SH-SY5Y (cell line): ENCODE results near the gene BAD.

Experiments used
- GATA2 ChIP-seq: IDR thresholded peaks from 2 replicates; pipeline ENCODE4 v1.6.1; 2011; ENCODE audit warnings: mild to moderate bottlenecking, low read depth, low read length
- GATA3 ChIP-seq: IDR thresholded peaks from 2 replicates; pipeline ENCODE4 v1.6.1; 2011; ENCODE audit warnings: low read depth, mild to moderate bottlenecking, low read length, moderate library complexity

BAD gene

GRCh38 chr11:64243236-64243854 is 41.1 kb downstream of the BAD start:
- TF ChIP-seq GATA2 (no peak), GATA3 (no peak)

DNA sequence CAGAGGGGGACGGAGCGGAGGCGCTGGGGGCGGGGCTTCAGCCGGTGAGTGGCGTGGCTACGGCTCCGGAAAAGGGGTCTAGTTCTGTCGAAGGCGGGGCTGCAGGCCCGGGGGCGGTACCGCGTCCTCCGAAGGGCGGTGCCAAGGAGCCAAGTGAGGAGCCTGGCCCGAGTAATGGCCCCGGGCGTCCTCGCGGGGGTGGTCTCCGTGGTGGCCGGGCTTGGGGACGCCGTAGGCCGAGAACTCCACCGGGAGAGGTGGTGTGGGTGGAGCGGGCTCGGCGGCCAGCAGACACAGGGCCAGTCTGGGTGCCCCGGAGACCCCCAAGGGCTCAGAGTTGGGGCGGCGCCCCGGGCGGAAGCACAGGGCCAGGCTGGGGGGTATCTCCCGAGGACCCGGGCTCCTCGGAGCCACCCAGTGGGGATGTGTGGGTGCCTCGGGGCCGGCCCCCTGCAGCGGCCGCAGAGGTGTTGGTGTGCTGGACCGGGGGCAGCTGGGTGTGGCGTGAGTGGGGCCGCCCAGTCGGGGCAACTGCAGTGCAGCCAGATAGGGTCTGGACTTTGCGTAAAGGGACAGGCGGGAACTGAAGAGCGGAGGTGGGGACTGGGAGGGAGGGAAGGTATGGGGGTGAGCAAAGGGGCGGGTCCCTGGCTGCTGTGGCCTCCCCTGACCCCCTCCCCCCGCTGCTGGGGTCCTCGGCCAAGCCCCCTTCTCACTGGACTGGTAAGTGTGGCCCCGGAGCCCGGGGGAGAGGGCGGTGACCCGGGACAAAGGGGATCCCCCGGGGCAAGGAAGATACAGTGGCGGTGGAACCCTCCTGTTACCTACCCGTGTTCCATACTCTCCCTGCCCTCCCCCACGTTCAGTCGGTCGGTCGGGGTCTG is 42.7 kb downstream of the BAD start:
- no peak for TF ChIP-seq GATA3
- TF ChIP-seq GATA2 = no peak

DNA sequence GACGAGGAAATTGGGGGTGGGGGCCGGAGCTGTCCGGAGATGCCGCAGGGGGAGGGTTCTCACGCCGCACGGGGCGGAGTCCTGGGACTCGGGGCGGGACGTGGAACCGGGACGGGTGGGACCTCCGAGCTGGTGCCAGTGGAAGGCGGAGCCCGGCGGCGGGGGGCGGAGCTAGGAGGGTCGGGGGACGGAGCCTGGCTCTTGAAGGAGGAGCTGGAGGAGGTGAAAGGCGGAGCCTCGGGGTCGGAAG is 43.3 kb downstream of the BAD start:
- TF ChIP-seq GATA3 (no peak), GATA2 (no peak)

DNA sequence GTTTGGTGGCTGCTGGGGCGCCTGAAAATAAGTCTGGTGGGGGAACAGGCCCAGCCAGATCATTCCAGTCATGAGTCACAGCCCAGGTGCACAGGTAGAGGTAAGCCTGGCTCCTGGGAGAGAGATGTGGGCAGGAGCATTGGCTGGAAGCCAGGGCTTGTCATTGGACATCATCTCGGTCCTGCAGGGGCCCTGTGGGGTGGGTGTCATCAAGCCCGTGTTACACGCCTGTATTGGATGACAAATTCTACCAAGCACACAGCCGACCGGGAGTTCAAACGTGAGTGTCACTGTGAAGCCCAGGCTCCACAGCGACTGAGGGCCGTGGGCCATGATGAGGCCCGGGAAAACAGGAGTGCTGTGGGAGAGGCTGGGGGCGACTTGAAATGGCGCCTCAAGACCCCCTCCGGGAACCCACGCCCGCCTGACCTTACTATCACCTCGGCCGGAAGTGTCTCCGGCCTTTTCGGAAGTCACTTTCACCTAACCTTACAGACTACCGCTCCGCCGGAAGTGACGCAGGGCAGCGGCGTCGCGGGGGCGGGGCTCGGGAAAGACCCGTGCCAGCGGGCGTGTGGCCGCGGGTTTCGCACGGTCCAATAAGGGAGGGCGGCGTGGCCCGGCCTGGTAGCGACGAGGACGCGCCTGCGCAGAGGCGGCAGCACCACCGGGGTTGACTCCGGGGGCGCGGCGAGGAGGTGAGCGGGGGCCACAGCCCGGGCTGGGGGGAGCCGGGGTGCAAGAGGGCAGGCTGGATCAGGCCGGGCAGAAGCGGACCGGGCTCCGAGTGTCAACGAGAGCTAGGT is 43.8 kb downstream of the BAD start, which contains the start of gene FKBP2:
Gene FKBP2 (plus strand): TSS at position 661 of the 806 bp plus-strand sequence. CDS start 1,293 bp downstream, outside the sequence.
- TF ChIP-seq GATA3 = no peak
- TF ChIP-seq GATA2 = no peak

DNA sequence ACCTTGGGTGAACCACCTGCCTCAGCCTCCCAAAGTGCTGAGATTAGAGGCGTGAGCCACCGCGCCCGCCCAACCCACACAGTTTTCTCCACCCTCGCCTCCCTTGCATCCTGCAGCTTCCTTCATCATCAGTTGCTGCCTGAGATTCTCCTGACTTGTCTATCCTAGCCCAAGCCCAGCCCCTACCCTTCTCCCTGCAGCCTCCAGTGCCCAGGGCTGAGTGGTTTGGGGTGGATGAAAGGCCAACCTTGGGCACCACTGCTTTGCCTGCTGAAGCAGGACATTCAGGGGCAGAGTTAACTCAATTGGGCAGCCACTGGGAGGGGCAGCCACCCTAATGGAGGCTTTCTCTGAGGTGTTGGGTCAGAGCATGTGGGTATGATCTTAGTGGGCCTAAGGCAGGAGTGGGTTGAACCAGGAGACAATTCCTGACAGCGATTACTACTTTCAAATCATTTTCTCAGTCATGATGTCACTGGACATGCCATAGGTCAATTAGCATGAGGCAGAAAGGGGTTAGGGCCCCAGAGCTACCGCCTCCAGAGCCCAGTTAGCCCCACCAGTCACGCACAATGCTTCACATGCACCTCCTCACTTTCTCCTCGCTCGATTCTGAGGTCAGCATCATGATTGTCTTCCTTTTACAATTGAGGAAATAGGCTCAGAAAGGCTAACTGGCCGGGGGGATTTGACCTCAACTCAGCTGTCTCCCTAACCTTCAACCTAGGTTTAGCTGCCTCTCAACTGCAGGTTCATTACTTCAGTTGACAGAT is 44.6 kb downstream of the BAD start:
- TF ChIP-seq GATA3 = no peak

DNA sequence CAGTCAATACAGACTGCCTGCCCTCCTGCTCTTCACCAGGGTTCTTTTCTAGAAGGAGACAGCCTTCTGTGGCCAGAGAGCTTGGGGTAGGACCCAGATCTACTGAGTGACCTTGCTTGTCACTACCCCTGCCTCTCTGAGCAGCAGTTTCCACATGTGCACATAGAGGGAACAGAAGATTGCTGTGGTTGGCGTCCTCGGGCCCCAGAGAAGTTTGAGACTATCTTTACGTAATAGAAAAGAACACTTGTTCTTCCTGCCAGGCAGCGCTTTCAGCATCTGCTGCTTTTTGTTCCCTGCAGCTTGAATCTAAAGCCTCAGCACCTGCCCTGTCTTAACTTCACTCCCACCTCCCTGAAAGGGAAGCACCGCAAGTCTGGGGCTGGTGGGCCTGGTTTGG is 45.5 kb downstream of the BAD start:
- TF ChIP-seq GATA2 = no peak
- no peak for TF ChIP-seq GATA3

GRCh38 chr11:64238076-64238475 is 46.4 kb downstream of the BAD start:
- no peak for TF ChIP-seq GATA3
- TF ChIP-seq GATA2 = no peak

DNA sequence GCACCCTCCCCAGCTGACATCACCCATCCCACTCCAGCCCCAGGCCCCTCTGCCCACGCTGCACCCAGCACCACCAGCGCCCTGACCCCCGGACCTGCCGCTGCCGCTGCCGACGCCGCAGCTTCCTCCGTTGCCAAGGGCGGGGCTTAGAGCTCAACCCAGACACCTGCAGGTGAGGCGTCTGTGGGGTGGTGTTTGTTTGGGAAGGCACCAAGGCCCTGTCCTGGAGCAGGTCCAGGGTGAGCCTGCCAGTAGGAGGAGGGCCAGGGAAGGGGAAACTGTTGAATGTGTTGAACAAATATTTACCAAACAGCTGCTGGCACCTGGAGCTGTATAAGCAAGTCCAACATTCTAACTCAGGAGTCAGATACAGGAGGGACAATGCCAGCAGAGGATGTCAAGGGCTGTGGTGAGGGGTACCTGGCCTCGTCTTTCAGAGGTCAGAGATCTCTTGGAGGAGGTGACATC is 46.9 kb downstream of the BAD start:
- TF ChIP-seq GATA2 = no peak
- TF ChIP-seq GATA3 = no peak

DNA sequence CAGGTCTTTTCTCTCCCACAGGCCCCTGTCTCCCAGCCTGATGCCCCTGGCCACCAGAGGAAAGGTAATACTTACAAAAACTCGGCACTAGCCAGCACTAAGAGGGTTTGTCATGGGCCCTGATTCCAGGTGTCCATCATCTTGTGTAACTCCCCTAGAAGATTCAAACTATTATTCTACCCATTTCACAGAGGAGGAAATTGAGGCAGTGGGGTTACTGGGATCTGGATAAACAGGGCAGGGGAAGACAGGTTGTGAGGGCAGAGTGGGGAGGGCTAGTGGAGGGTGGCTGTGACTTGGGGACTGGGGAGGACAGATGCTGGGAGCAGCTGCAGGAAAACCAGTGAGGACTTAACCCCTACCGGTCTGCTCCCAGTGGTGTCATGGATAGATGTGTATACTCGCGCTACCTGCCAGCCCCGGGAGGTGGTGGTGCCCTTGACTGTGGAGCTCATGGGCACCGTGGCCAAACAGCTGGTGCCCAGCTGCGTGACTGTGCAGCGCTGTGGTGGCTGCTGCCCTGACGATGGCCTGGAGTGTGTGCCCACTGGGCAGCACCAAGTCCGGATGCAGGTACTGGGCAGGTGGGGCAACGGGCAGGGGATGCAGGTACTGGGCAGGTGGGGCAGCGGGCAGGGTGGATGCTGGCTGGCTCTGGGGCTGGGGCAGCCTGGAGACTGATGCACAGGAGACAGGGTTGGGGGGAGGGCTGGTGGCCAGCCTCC is 48.9 kb downstream of the BAD start:
- no peak for TF ChIP-seq GATA2
- no peak for TF ChIP-seq GATA3

GRCh38 chr11:64234647-64235379 is 49.7 kb downstream of the BAD start:
- TF ChIP-seq GATA2 (no peak), GATA3 (no peak)

- TF ChIP-seq GATA2 (no peak), GATA3 (no peak)
These were observed 50.4 kb downstream of the BAD start, which contains the start of gene VEGFB for GRCh38 chr11:64233913-64234586. TSS of gene VEGFB (plus strand) at chr11:64234584. CDS start at chr11:64234834, 250 bp downstream.

- no peak for TF ChIP-seq GATA3
These were observed 51.5 kb downstream of the BAD start for GRCh38 chr11:64232967-64233315.
